IMR-90 (cell line): ENCODE data around the gene GLS2. TPM values are rescaled to one million over a fixed set of nuclear protein-coding genes. Genes with fewer than 3 reads are reported as not detected.

ENCODE experiments used
- ATAC-seq: fragments of 200-7000 bp; cut with Tn5 transposase; 2 replicates; pipeline ENCODE4 v1.9.1; 2020; ENCODE audit warnings: low read depth, mild to moderate bottlenecking, moderate library complexity
- BruUV-seq: library from RNA; stranded (reverse); fragments of 400-500 nt; replicated peaks from 2 replicates; lab custom pipeline; 2021; lab: Mats Ljungman, UMichigan
- CTCF ChIA-PET: fragments of 300-600 bp; formaldehyde crosslinking; extraction: SDS; loops from one replicate; lab custom pipeline; 2021; ENCODE audit warnings: antibody characterized with exemption; lab: Yijun Ruan, JAX
- POLR2A ChIA-PET: fragments of 300-600 bp; sonication (Branson Sonifier 250); formaldehyde crosslinking; loops from one replicate; lab custom pipeline; 2022; ENCODE audit warnings: antibody characterized with exemption; ENCODE audit not compliant: unreplicated experiment; lab: Charles Lee
- DNase-seq: peaks from one replicate; pipeline ENCODE4 v3.0.0; 2013
- H2AFZ ChIP-seq: replicated peaks from 2 replicates; pipeline ENCODE3; 2013; ENCODE audit warnings: low read length, mild to moderate bottlenecking; ENCODE audit not compliant: poor library complexity
- H2AK5ac ChIP-seq: 2 replicates; pipeline ENCODE4 v1.6.1; 2013; ENCODE audit warnings: low read depth, low read length, inconsistent platforms
- H2AK9ac ChIP-seq: replicated peaks from 2 replicates; pipeline ENCODE3; 2013; ENCODE audit warnings: mild to moderate bottlenecking, low read depth, low read length, moderate library complexity; ENCODE audit not compliant: poor library complexity
- H2BK120ac ChIP-seq: 2 replicates; pipeline ENCODE4 v1.6.1; 2013; ENCODE audit warnings: low read depth, low read length, inconsistent platforms
- H2BK15ac ChIP-seq: 3 replicates; pipeline ENCODE4 v1.6.1; 2013; ENCODE audit warnings: low read depth, low read length, inconsistent platforms
- H2BK20ac ChIP-seq: 2 replicates; pipeline ENCODE4 v1.6.1; 2013; ENCODE audit warnings: low read depth, mild to moderate bottlenecking, inconsistent platforms, low read length, moderate library complexity
- H2BK5ac ChIP-seq: 2 replicates; pipeline ENCODE4 v1.6.1; 2013; ENCODE audit warnings: mild to moderate bottlenecking, low read depth, low read length, inconsistent platforms; ENCODE audit not compliant: poor library complexity, severe bottlenecking
- H3K14ac ChIP-seq: replicated peaks from 2 replicates; pipeline ENCODE4 v1.6.1; 2013; ENCODE audit warnings: low read depth, low read length, inconsistent platforms
- H3K18ac ChIP-seq: 2 replicates; pipeline ENCODE4 v1.6.1; 2013; ENCODE audit warnings: low read depth, low read length, control low read depth
- H3K23ac ChIP-seq: 2 replicates; pipeline ENCODE4 v1.6.1; 2013; ENCODE audit warnings: low read depth, low read length, inconsistent platforms
- H3K27ac ChIP-seq: 2 replicates; pipeline ENCODE4 v1.5.1; 2013; ENCODE audit warnings: mild to moderate bottlenecking, control low read depth, low read length; ENCODE audit not compliant: insufficient read depth
- H3K27me3 ChIP-seq: 2 replicates; pipeline ENCODE4 v1.6.1; 2013; ENCODE audit warnings: low read length; ENCODE audit not compliant: control insufficient read depth, insufficient read depth
- H3K36me3 ChIP-seq: 2 replicates; pipeline ENCODE4 v1.6.1; 2013; ENCODE audit warnings: low read length, mixed read lengths; ENCODE audit not compliant: control insufficient read depth, insufficient read depth
- H3K4ac ChIP-seq: 2 replicates; pipeline ENCODE4 v1.6.1; 2013; ENCODE audit warnings: low read depth, low read length, inconsistent platforms
- H3K4me1 ChIP-seq: 2 replicates; pipeline ENCODE4 v1.6.1; 2013; ENCODE audit warnings: low read length, mixed read lengths; ENCODE audit not compliant: control insufficient read depth, insufficient read depth
- H3K4me2 ChIP-seq: 2 replicates; pipeline ENCODE4 v1.6.1; 2013; ENCODE audit warnings: low read depth, mild to moderate bottlenecking, control low read depth, low read length, moderate library complexity
- H3K4me3 ChIP-seq: 2 replicates; pipeline ENCODE4 v1.5.1; 2013; ENCODE audit warnings: low read depth, mild to moderate bottlenecking, control low read depth, low read length, moderate library complexity; ENCODE audit not compliant: insufficient read depth
- H3K56ac ChIP-seq: 2 replicates; pipeline ENCODE4 v1.6.1; 2013; ENCODE audit warnings: low read length, inconsistent platforms; ENCODE audit not compliant: insufficient read depth; ENCODE audit errors: extremely low read depth
- H3K79me1 ChIP-seq, 2 experiments: 2 replicates each; pipeline ENCODE4 v1.6.1; 2013; ENCODE audit warnings: low read length in 2 of 2, inconsistent platforms in 1 of 2, low read depth in 1 of 2
- H3K9ac ChIP-seq: 2 replicates; pipeline ENCODE4 v1.6.1; 2013; ENCODE audit warnings: low read depth, low read length, control low read depth
- H3K9me1 ChIP-seq: 2 replicates; pipeline ENCODE4 v1.6.1; 2013; ENCODE audit warnings: low read length, inconsistent platforms; ENCODE audit not compliant: insufficient read depth
- H3K9me3 ChIP-seq: 2 replicates; pipeline ENCODE4 v1.6.1; 2013; ENCODE audit warnings: low read length; ENCODE audit not compliant: control insufficient read depth, insufficient read depth
- H4K20me1 ChIP-seq: 2 replicates; pipeline ENCODE4 v1.6.1; 2013; ENCODE audit warnings: low read length, inconsistent platforms; ENCODE audit not compliant: insufficient read depth
- H4K5ac ChIP-seq: 2 replicates; pipeline ENCODE4 v1.6.1; 2013; ENCODE audit warnings: mild to moderate bottlenecking, low read depth, low read length, control low read depth
- H4K8ac ChIP-seq, 2 experiments: 2 replicates each; pipeline ENCODE4 v1.6.1; 2013; ENCODE audit warnings: low read depth in 2 of 2, low read length in 2 of 2, control low read depth in 1 of 2, inconsistent platforms in 1 of 2
- H4K91ac ChIP-seq: 2 replicates; pipeline ENCODE4 v1.6.1; 2013; ENCODE audit warnings: low read depth, low read length, inconsistent platforms; ENCODE audit not compliant: insufficient read depth
- BHLHE40 ChIP-seq: fragments of 150-350 bp; IDR thresholded peaks from 2 replicates; pipeline ENCODE4 v1.6.1; 2016; ENCODE audit warnings: mild to moderate bottlenecking, low read depth, low read length
- CHD1 ChIP-seq: IDR thresholded peaks from 2 replicates; pipeline ENCODE4 v1.6.1; 2012; ENCODE audit warnings: low read depth, low read length, improper control_type of control experiment
- MAFK ChIP-seq: IDR thresholded peaks from 2 replicates; pipeline ENCODE4 v1.6.1; 2012; ENCODE audit warnings: low read depth, low read length, improper control_type of control experiment
- MAZ ChIP-seq: IDR thresholded peaks from 2 replicates; pipeline ENCODE4 v1.6.1; 2012; ENCODE audit warnings: low read depth, mild to moderate bottlenecking, low read length, improper control_type of control experiment, moderate library complexity, borderline replicate concordance
- MXI1 ChIP-seq: IDR thresholded peaks from 2 replicates; pipeline ENCODE4 v1.6.1; 2012; ENCODE audit warnings: low read depth, mild to moderate bottlenecking, low read length, moderate library complexity, borderline replicate concordance
- POLR2A ChIP-seq: IDR thresholded peaks from 2 replicates; pipeline ENCODE4 v1.6.1; 2012; ENCODE audit warnings: mild to moderate bottlenecking, low read depth, low read length
- RCOR1 ChIP-seq: IDR thresholded peaks from 2 replicates; pipeline ENCODE4 v1.6.1; 2012; ENCODE audit warnings: mild to moderate bottlenecking, low read length, improper control_type of control experiment; ENCODE audit not compliant: insufficient replicate concordance
- WGBS, 2 experiments: methylation state at CpG; one replicate each; pipeline versions ENCODE4 v1.1.5 to v1.1.7; 2013; ENCODE audit warnings: missing lambda C conversion rate in 2 of 2; ENCODE audit not compliant: insufficient read length in 1 of 2; ENCODE audit errors: extremely low coverage in 2 of 2; 5-methylcytosine and 5-hydroxymethylcytosine counted together
- dilution Hi-C: fragments of 300-500 bp; cut with HindIII; formaldehyde crosslinking; loops from one replicate; pipeline ENCODE4 v1.14.3; 2018; ENCODE audit warnings: low sequenced_read_pairs; ENCODE audit not compliant: unreplicated experiment
- in situ Hi-C: fragments of 300-500 bp; cut with MboI; formaldehyde crosslinking; loops from 3 replicates; pipeline ENCODE4 v1.14.3; 2019; ENCODE audit warnings: low sequenced_read_pairs, inconsistent platforms, mixed read lengths
- intact Hi-C: fragments of 100-400 bp; cut with micrococcal nuclease; formaldehyde crosslinking; loops from 2 replicates; pipeline ENCODE4 v1.10.0; 2022
- polyA plus RNA-seq, 3 experiments: library from polyadenylated mRNA; depleted of rRNA; stranded (reverse); fragments of >200 nt; gene quantifications; 2 replicates each; pipeline ENCODE4 v1.2.3, GENCODE V29; 2012; ENCODE audit warnings: low replicate concordance in 1 of 3
- total RNA-seq: library from RNA; depleted of rRNA; stranded (reverse); fragments of >200 nt; gene quantifications from 2 replicates; pipeline ENCODE4 v1.2.3, GENCODE V29; 2012
- TF ChIP-seq, protein P1 (sequence below): fragments of 150-350 bp; IDR thresholded peaks from 2 replicates; pipeline ENCODE4 v1.6.1; 2016; ENCODE audit warnings: low read depth, mild to moderate bottlenecking, low read length, moderate library complexity, borderline replicate concordance
- TF ChIP-seq, protein P2 (sequence below): conservative IDR thresholded peaks from 2 replicates; pipeline ENCODE4 v1.5.1; 2012; ENCODE audit warnings: mild to moderate bottlenecking, low read depth, low read length, improper control_type of control experiment
- TF ChIP-seq, protein P3 (sequence below): fragments of 150-350 bp; IDR thresholded peaks from 2 replicates; pipeline ENCODE4 v1.6.1; 2017; ENCODE audit warnings: mild to moderate bottlenecking, antibody characterized with exemption, low read length, low read depth

The GLS2 gene
- total and polyA plus RNA-seq, 2 of the 4 experiments (the other 2 are of a cell fraction), result 0.21 to 0.36 TPM

DNA sequence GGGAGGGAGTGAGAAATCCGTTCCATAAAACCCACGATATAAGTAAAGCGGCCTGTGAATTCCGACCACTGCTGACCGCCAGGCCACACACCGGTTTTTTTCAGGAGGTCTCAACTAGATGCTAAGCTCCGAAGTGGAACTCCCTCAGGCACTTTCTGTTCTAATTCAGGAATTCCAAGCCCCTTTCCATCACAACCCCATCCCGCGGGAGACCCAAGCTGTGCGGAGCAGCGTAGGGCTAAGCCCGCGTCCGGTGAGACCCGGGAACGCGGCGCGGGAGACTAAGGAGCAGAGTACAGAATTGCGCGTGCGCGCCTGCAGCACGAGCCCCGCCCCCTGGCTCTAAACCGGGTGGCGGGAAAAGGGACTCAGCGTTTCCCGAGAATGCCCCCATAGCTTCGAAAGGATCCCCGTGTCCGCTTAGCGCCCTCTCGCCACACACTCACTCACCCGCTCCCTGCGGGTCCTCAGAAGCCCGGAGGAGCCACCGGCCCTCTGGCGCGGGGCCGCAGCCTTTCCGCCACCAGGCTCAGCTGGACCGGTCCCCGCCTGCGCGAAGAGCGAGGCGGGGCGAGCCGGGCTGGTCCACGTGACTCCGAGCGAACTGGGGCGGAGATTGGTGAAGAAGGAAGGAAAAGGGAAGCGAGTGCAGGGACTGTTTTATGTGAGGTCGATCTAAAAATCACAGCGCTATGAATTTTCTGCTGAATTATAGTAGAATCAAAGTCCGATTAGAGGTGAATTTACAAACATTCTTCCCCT, 38.9 kb downstream of the GLS2 start, which contains the start of gene TIMELESS:
TIMELESS (minus strand) TSS at position 567 of the 762 bp plus-strand sequence. CDS start 15,256 bp downstream, outside the sequence.
- H3K4me2 ChIP-seq, result peak within 1 kb of the TSS; percentile 85
- POLR2A ChIA-PET, result interaction anchor here (1.0 kb wide), 1 partner anchor 90 kb away, joined by 3 read pairs; no protein-coding TSS in a partner anchor
- peak within 1 kb of the TSS; percentile 95 for H2AK9ac ChIP-seq
- no TSS peak for BruUV-seq
- H3K18ac ChIP-seq, result peak within 1 kb of the TSS; percentile 43; the same call in 1 of the 2 replicates
- peak within 1 kb of the TSS; percentile 54 for H3K27ac ChIP-seq
- H3K27me3 ChIP-seq, result peaks cover 4% of the 10 kb centered on the region
- TF ChIP-seq MAZ (peak; percentile 64; the same call in 1 of the 2 replicates), MAFK (no peak), RCOR1 (no peak), BHLHE40 (peak; percentile 16; the same call in 1 of the 2 replicates), MXI1 (peak; percentile 80), CHD1 (no peak), POLR2A (peak; percentile 69; the same call in 1 of the 2 replicates)
- TF ChIP-seq, protein P1, sequence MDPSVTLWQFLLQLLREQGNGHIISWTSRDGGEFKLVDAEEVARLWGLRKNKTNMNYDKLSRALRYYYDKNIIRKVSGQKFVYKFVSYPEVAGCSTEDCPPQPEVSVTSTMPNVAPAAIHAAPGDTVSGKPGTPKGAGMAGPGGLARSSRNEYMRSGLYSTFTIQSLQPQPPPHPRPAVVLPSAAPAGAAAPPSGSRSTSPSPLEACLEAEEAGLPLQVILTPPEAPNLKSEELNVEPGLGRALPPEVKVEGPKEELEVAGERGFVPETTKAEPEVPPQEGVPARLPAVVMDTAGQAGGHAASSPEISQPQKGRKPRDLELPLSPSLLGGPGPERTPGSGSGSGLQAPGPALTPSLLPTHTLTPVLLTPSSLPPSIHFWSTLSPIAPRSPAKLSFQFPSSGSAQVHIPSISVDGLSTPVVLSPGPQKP, result no peak
- TF ChIP-seq, protein P2, sequence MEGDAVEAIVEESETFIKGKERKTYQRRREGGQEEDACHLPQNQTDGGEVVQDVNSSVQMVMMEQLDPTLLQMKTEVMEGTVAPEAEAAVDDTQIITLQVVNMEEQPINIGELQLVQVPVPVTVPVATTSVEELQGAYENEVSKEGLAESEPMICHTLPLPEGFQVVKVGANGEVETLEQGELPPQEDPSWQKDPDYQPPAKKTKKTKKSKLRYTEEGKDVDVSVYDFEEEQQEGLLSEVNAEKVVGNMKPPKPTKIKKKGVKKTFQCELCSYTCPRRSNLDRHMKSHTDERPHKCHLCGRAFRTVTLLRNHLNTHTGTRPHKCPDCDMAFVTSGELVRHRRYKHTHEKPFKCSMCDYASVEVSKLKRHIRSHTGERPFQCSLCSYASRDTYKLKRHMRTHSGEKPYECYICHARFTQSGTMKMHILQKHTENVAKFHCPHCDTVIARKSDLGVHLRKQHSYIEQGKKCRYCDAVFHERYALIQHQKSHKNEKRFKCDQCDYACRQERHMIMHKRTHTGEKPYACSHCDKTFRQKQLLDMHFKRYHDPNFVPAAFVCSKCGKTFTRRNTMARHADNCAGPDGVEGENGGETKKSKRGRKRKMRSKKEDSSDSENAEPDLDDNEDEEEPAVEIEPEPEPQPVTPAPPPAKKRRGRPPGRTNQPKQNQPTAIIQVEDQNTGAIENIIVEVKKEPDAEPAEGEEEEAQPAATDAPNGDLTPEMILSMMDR, result no peak
- TF ChIP-seq, protein P3, sequence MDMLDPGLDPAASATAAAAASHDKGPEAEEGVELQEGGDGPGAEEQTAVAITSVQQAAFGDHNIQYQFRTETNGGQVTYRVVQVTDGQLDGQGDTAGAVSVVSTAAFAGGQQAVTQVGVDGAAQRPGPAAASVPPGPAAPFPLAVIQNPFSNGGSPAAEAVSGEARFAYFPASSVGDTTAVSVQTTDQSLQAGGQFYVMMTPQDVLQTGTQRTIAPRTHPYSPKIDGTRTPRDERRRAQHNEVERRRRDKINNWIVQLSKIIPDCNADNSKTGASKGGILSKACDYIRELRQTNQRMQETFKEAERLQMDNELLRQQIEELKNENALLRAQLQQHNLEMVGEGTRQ, result peak; percentile 94
- H3K14ac ChIP-seq, result peak within 1 kb of the TSS; percentile 97
- no peaks in the 10 kb centered on the region for H3K9me3 ChIP-seq
- in situ Hi-C loops, result no loop called here
- no peak within 1 kb of the TSS for H2BK20ac ChIP-seq
- H2BK5ac ChIP-seq, result peak within 1 kb of the TSS; percentile 80
- H3K56ac ChIP-seq, result peak within 1 kb of the TSS; percentile 98
- H3K4me1 ChIP-seq, result no peaks in the 10 kb centered on the region
- DNase-seq, result peak; percentile 81
- peak; percentile 98 for ATAC-seq
- H3K9ac ChIP-seq, result peak within 1 kb of the TSS; percentile 83
- 0% methylated on average over 32 of the region's 58 CpGs; no CpG with 5 or more reads in 1 of the 2 experiments for WGBS, 2 experiments
- no peaks in the 10 kb centered on the region for H3K9me1 ChIP-seq
- H4K91ac ChIP-seq, result peak within 1 kb of the TSS; percentile 72
- peak within 1 kb of the TSS; percentile 54 for H3K4me3 ChIP-seq
- H4K8ac ChIP-seq, result peak within 1 kb of the TSS; percentile 90 to 97
- no peak within 1 kb of the TSS for H2BK15ac ChIP-seq
- no peaks in the 10 kb centered on the region for H4K20me1 ChIP-seq
- peak within 1 kb of the TSS; percentile 91 for H3K4ac ChIP-seq
- no peak within 1 kb of the TSS for H2BK120ac ChIP-seq
- no peak within 1 kb of the TSS; the same call in 1 of the 2 replicates for H2AK5ac ChIP-seq
- intact Hi-C loops, result no loop called here
- peak within 1 kb of the TSS; percentile 96 for H3K23ac ChIP-seq
- CTCF ChIA-PET, result interaction anchor here (0.6 to 1.9 kb wide), 2 partner anchors 15 to 79 kb away, joined by 4 to 8 read pairs; no protein-coding TSS in a partner anchor
- H2AFZ ChIP-seq, result peak within 1 kb of the TSS; percentile 97
- dilution Hi-C loops, result no loop called here
- H3K36me3 ChIP-seq, result no peaks in the 10 kb centered on the region
- peaks cover 13% of the 10 kb centered on the region in 2 experiments for H3K79me1 ChIP-seq
- peak within 1 kb of the TSS; percentile 98 for H4K5ac ChIP-seq
